HG03442 (cell line): ENCODE data around the gene DEPP1.
A peak's percentile ranks its signal among the peaks of the same experiment; 100 is the strongest.

Experiments
- ATAC-seq: cut with Tn5 transposase; IDR thresholded peaks from one replicate; pipeline ENCODE4 v1.9.1; 2021; ENCODE audit warnings: mild to moderate bottlenecking, moderate library complexity; ENCODE audit not compliant: unreplicated experiment

DEPP1 gene

DNA sequence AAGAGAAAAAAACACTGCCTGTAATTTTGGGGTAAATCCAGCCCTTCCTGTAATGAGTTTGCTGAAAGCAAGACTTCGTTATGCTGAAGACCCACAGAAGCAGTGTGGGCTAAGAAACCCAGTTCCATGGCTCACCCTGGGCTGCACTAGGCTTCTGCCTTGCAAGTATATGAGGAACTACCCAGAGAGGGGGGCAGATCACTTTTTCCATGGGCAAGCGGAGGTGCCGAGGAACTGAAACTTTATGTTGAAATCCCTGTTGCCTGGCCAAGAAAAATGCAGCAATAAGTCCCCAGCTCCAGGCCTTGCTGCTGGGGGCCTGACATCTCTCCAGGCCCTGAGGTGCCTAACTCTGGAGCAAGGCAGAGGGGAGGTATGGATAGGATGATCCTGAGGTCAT, 10.5 kb downstream of the DEPP1 start:
- ATAC-seq: no peak

GRCh38 chr10:44967616-44968015, 11.0 kb downstream of the DEPP1 start:
- no peak for ATAC-seq

DNA sequence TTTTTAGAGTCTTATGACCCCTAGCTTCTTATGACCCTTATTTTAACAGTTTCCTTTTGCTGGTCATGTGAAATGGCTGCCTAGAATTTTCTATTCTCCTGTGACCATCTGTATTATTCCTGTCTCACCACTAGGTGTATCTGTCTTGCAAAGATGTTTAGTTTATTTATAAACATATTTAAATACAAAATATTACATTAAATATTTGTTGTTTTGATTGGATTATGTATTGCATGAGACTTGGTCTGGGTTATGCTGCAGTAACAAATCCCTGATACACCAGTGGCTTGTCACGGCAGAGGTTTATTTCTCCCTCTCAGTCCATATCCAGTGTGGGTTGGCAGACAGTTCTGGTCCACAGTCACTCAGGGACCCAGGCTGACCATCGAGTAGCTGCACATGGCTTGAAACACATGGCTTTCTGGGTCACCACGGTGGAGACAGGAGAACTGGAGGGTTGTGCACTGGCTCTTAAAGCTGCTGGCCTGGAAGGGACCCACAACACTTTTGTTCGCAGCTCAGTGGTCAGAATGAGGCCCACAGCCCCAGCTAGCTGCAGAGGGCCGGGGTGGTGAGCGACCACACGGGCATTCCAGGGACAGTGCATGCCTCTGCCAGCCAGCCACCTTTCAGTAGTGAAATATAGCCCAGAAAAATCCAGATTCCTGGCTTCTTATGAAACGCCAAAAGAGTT, 11.6 kb downstream of the DEPP1 start:
- no peak for ATAC-seq

DNA sequence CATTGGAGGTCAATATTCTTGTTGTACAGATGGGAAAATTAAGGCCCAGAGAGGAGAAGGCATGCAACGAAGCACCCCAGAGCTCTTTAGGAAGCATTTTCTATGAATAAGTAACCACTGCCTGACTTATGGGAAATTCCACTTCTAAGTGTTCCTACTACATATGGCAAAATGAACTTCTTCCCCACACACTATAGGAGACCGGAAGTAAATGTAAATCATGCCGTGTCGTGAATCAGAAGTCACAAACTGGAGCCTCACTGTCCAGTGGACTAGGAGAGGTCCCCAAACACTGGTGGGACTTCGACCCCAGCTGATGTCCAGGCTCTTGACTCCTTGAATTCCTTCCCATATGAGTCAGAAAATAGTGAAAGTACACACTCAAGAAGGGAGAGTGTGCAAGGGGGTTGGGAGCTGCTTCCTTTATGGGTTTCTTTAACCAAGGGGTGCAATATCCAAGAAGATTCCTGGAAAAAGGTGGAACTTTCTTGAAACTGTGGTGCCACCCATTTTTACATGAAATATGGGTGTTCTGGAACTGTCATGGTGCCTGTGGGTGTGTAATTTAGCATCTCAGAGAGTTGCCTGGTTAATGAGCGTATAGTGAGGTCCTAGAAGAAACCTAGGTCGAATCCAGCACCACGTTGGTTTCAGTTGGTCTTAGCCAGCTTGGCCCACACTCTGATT, 12.3 kb downstream of the DEPP1 start:
- peak; percentile 29 for ATAC-seq

DNA sequence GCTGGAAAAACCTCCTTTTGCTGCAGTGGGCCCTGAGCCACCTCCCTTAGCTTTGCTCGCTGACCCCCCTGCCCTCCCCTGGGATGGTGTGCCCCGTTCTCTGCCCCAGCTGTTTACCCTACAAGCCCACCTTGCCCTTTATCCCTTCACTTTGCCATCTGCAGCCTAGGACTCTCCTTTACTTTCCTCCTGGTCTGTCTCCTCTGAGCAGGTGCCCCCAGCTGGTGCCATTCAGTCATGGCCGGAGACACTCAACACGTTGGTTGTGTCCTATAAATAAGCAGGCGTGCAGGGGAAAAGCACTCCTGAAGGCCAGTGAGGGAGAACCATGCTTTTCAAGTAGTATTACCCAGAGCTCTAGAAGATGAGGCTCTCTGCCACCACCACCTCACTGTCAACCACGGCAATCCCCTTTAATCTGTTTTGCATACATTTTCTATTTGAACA, 12.9 kb downstream of the DEPP1 start:
- ATAC-seq: peak; percentile 34

GRCh38 chr10:44965104-44965503, 13.5 kb downstream of the DEPP1 start:
- no peak for ATAC-seq

DNA sequence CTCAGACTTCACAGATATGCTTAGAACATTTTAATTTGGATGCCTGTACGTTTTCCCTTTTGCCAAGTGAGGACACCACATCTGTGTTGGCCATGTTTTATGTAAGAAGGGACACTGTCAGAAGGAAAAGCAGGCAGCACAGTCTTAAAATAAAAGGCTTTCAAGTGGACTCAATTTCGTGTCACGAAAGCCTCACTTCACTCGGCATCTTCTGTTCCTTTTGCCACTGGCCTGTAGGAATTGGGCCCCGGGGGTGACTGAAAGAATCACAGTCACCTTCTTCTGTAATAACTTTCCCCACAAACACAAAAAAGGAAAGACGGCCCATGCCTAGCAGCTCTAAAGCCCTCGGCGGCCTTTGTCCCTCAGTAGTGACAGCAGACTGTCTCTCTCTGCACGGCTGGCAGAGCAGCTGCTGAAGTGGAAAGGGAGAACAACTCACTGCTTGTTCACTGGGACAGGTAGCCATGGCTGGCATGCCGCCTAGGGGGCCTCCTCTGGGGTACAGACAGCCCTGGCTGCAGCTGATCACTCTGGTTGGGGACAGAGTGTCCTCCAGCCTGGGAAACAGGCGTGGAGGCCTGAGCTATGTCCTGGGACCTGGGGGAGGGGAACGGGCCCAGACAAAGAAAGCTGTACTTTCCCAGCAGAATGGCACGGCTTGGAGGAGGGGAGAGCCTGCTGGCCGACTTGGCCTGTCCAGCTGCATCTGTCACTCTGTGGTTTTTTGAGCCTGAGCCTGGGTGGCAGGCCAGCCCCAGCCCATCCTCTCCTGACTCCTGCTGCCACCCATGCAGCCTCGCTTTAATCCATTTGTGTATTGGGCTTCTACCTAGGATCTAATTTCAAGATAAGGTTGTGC, 14.6 kb downstream of the DEPP1 start:
- ATAC-seq: no peak

- no peak for ATAC-seq
Observed at GRCh38 chr10:44962870-44963738, 15.5 kb downstream of the DEPP1 start.

DNA sequence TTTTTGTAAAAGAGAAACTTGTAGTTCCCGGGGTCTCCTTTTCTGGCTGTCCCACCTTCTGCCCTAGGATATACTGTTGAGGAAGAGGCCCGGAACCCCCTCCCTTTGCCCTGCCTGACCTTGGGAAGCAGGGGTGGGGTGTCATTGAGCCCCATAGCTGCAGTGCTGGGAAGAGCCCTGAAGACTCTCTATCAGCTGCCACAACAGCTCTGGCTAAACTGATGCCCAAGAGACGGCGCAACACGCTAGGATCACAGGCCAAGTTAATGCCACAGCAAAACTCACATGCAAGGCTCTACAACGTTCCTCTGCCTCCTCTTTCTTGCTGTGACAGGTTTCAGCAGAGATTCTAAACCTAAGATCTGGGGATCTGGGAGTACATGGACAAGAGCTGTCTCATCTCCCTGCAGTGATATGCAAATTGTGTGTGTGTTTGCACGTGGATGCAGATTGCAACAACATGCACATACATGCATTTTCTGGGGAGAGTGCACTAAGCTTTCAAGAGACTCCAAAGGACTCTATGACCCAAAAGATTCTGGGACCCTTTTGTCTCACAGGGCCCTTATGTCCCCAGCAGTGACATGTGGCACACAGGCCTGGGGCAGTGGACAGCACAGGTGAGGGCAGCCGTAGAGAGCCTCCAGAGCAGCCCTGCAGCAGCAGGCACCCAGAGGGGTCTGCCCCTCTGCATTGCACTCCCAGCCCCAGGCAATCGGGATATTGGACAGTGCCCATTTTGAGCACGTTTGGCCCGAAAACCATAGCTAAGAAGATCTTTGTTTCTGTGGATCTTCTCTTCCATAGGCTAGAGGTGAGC, 16.5 kb downstream of the DEPP1 start:
- ATAC-seq: no peak

GRCh38 chr10:44961230-44961571, 17.4 kb downstream of the DEPP1 start:
- ATAC-seq: no peak

- ATAC-seq: no peak
Observed at GRCh38 chr10:44960482-44961229, 18.0 kb downstream of the DEPP1 start.

- ATAC-seq: no peak
Observed at GRCh38 chr10:44960088-44960460, 18.5 kb downstream of the DEPP1 start.

- peak; percentile 93 for ATAC-seq
Observed at GRCh38 chr10:44959247-44960087, 19.1 kb downstream of the DEPP1 start, which contains the start of gene RASSF4. RASSF4 (plus strand) TSS chr10:44959802; CDS start chr10:44970203, 10,401 bp downstream.

DNA sequence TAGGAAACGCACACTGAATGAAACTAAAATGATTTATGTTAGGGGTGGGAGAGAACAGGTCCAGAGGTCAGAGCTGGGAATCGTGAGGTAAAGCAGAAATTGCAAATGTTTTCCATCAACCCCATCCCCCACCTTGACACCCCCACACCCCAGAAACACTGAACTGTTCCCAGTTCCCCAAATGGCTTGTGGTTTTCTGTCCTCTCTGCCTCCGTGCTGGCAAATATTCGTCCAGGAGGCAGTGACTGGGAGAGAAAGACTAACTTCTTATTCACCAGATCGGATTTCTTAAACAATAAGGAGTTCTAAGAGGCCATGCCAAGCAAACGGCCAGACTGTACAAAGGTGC, 19.7 kb downstream of the DEPP1 start:
- ATAC-seq: no peak

GRCh38 chr10:44958196-44958897, 20.3 kb downstream of the DEPP1 start:
- no peak for ATAC-seq

DNA sequence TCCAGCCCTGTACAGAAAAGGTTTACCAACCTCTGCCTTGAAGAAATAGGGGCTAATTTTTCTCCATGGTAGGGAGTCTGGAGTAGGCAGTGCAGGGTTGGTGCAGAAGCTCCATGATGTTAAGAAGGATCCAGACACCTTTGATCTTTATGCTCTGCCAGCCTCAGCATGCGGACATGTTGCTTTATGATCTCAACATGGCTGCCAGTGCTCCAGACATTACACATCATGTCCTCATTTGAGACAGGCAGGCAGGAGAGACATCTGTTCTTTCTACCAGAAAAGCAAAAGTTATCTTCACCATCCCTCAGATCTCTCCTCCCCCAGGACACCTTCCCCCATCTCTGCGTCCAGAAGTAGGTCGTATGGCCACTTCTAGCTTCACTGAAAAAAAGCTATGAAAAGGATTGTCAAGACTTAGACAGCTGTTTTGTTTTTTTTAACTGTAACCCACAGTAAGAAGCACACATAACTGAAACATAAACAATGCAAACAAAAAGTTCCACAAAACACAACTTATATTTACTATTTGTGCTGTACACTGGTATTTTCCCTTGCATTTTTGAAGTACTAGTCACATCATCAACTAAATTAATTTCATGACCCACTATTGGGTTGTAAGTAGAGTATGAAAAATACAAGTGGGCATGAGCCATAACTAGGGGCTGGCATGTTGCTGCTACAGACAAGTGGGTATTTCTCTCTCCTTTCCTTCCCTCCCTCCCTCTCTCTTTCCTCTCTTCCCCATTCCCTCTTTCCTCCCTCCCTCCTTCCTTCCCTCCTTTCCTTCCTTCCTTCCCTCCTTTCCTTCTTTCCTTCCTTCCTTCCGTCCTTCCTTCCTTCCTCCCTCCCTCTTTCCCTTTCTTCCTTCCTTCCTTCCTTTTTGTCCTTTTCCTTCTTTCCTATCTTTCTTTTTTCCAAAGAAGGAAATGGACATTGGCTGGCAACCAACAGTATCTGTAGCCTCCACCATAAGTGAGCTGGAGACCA, 21.6 kb downstream of the DEPP1 start:
- no peak for ATAC-seq

DNA sequence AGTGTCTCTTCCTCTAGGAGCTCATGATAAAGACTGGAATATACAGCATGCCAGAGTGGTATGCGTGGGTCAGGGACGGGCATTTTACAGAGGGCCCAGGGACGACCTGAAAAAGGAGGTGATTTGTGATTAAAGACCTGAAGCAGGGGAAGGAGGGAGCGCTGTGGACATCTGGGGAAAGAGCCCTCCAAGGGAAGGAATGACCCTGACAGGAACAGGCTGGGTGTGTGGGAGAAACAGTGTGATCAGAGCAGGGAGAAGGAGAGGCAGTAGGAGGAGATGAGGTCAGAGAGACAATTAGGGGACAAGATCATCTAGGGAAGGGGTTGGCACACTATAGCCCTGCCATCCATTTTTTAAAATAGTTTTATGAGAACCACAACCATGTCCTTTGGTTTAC, 22.4 kb downstream of the DEPP1 start:
- no peak for ATAC-seq
